VCaP (cell line): Measurements from ENCODE around the gene SORL1.
A peak's percentile ranks its signal among the peaks of the same experiment; 100 is the strongest.

Experiments used
- H3K27ac ChIP-seq: fragments of 450-650 bp; 2 replicates; pipeline ENCODE4 v1.5.1; 2017
- TF ChIP-seq, protein P1 (sequence below): fragments of 450-650 bp; conservative IDR thresholded peaks from 2 replicates; pipeline ENCODE4 v1.5.1; 2017; ENCODE audit warnings: mild to moderate bottlenecking, moderate library complexity

The SORL1 gene

DNA sequence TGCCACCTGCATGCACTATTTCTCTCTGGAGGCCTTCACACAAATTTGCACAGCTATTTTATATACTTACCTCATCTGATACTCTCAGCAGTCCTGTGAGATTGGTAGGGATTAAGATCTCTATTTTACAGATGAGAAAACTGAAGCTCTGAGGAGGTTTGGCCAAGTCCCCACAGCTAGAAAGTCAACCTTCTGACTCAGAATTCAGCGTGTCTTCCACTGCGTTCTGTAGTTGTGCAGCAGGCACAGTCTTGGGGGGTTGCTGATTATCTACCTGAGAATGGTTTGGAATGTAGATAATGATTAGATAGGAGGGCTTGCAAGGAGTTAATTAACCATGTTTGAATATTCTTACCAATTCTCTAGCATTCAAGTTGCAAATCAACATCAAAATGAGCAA, 2.5 kb upstream of the SORL1 start:
- TF ChIP-seq, protein P1, sequence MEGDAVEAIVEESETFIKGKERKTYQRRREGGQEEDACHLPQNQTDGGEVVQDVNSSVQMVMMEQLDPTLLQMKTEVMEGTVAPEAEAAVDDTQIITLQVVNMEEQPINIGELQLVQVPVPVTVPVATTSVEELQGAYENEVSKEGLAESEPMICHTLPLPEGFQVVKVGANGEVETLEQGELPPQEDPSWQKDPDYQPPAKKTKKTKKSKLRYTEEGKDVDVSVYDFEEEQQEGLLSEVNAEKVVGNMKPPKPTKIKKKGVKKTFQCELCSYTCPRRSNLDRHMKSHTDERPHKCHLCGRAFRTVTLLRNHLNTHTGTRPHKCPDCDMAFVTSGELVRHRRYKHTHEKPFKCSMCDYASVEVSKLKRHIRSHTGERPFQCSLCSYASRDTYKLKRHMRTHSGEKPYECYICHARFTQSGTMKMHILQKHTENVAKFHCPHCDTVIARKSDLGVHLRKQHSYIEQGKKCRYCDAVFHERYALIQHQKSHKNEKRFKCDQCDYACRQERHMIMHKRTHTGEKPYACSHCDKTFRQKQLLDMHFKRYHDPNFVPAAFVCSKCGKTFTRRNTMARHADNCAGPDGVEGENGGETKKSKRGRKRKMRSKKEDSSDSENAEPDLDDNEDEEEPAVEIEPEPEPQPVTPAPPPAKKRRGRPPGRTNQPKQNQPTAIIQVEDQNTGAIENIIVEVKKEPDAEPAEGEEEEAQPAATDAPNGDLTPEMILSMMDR: no peak
- no peak overlapping the region for H3K27ac ChIP-seq

- peak overlapping the region; percentile 92 for H3K27ac ChIP-seq
- TF ChIP-seq, protein P1: no peak
Measured at GRCh38 chr11:121450401-121450800, 1.7 kb upstream of the SORL1 start.

DNA sequence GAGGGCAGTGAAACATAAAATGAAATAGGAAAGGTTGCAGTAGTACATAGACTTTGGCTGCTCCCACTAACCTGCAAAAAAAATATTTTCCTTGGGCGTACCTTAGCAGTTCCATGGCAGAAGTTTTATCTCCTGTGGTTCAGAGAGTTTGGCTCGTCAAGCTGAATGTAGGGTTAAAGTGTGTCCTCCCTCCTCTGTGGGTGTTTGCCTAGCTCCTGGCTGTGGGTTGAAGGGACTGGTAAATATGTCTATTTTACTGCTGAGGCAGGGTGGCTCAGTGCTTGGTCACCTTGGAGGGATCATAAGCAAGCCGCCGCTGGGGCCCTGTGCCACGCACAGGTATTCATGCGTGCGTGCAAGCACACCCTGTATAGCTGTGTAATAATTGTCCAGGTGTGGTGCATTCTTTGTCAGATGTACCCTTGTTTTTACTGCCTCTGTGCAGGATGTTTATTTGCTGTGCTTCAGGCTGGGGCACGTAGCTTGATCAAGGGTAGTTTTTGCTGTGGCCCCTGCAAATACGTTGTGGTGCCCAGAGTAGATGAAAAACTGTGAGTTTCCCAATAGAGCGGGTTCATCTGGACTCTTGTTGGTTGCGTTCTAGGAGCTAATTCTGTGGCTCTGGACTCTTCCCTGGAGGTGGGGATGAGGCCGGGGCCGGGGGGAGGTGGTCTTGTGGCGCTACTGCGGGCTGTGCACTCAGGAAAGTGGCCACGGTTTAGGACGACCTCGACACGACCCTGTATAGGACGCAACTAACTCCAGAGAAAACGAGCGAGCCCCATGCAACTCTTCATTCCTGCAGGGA, 732 bp upstream of the SORL1 start:
- peak overlapping the region; percentile 92 for H3K27ac ChIP-seq
- TF ChIP-seq, protein P1: no peak

- TF ChIP-seq, protein P1: no peak
- peak within 1 kb of the TSS; percentile 92 for H3K27ac ChIP-seq
Measured at GRCh38 chr11:121452609-121453150, 566 bp downstream of the SORL1 start, which contains the start of gene SORL1-AS1. Gene SORL1-AS1, minus strand, starts transcription at chr11:121452967.

DNA sequence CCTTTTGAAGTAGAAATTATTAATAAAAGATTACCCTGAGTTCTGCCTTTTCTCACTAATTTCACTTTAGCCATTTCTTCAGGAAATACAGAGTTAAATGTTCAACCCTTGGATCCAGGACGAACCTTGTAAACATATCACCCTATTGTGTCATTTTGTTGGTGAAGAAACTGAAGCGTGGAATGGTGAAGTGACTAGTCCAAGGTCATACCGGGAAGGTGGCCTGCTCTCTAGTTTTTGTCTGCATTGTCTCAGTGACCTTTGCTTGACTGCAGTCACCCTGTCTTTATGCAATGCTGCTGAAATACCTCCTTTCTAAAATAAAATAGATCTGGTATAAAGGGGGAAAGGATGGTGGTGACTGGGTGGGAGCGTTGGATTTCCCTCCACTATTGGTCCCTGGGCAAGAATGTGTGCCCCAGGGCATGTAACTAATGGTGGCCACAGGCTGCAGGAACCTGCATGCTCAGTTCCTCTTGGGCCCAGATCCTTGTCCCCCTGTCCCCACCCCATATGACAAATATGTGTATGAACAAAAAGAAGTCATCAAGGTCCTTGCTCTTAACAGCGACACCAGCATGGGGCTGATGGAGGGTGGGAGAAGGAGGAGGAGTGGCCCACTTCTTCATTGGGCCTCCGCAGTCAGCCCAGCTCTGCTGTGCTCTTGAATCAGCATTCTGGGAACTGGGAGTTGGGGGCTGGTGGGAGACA, 1.6 kb downstream of the SORL1 start:
- TF ChIP-seq, protein P1: no peak
- no peak overlapping the region for H3K27ac ChIP-seq

- H3K27ac ChIP-seq: no peak overlapping the region
- TF ChIP-seq, protein P1: no peak
Measured at GRCh38 chr11:121455115-121455514, 3.0 kb downstream of the SORL1 start.

- no peak overlapping the region for H3K27ac ChIP-seq
- TF ChIP-seq, protein P1: no peak
Measured at GRCh38 chr11:121456151-121456550, 4.0 kb downstream of the SORL1 start.
